ENCODE results near the gene KAZN.

Gene KAZN

GRCh38 chr1:14718476-14718875, 120.0 kb downstream of the KAZN start:
- DNase-seq: no peak

DNA sequence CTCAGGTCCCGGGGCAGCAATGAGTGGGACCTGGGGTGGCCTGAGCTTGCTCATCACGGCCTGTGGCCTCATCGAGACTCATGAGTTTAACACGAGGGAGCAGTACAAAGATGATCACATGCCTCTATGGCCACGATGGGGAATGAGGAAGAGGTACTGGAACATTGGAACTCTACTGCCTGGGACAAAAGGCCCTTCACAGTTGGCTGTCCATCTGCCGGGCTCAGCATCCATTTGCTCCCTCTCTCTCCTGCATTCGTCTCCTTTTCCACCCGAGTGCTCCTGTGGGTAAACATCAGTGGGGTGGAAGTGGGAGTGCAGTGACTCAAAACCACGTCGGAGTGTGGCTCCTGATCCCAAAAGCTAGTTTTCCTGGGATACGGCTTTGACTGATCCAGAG, 124.9 kb downstream of the KAZN start:
- no peak for DNase-seq

- DNase-seq: no peak
These were observed 125.8 kb downstream of the KAZN start for GRCh38 chr1:14724246-14724645.

GRCh38 chr1:14724678-14725077, 126.2 kb downstream of the KAZN start:
- no peak for DNase-seq

- DNase-seq: no peak
These were observed 126.8 kb downstream of the KAZN start for GRCh38 chr1:14725238-14725637.

DNA sequence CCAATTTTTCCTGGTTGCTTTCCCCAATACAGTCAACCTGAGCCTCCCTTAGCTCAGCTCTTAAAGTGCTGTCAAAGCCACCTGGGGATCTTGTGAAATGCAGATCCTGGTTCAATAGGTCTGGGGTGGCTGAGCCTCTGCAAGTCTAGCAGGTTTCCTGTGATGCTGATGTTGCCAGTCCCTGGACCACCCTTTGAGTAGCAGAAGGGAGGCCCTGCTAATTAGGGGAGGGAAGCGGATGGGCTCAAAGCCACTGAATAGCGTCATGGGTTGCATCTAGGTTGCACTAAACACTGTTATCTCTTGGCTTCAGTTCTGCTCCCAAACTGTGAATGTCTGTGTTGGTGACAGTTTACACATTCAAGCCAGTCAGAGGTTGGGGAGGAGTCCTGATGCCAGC, 127.2 kb downstream of the KAZN start:
- no peak for DNase-seq

DNA sequence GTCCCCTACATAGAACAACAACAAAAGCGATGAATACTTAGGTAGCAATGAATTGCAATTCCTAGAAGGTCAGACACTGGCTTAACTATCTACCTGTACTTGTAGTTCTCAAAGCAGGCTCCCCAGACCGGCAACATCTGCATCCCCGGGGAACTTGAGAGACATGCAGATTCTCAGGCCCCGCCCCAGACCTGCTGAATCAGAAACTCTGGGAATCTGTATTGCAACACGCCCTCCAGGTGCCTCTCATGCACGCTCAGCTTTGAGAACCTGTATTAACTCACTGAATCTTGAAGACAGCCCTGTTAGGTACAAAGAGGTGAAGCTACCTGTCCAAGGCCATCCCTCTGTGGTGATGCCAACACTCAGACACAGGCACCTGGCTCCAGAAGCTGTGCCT, 128.1 kb downstream of the KAZN start:
- DNase-seq: no peak

DNA sequence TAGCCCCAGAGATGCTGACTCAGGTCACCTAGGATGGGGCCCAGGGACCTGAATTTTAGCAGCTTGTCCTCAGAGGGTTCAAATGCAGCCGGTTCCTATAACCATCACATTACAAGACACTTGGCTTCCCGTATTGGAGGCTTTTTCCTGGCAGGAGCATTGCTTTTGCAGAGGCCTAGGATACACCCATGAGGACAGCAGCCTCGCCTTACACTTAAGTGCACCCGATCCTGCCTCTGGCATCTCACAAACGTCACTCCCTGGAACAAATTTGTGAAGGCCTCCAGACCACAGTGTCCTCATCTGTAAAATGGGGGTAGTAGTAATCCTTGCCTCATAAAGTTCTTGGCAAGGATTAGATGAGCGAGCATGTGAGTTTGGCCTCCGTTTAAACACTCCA, 130.0 kb downstream of the KAZN start:
- DNase-seq: no peak

DNA sequence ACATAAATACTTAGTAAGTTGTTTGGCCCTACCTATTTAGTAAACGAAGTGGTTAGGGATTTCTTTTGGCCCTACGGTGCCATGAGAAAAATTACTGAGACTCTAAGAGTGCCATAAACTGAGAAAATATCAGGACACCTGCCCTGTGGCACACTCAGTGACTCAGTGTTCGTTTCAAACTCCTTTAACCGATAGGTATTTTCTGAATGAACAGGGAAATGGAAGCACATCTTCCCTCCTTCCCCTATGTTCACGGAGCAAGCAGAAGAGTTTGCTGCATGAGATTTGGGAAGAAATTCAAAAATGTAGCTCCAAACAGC, 134.2 kb downstream of the KAZN start:
- no peak for DNase-seq

- DNase-seq: peak; percentile 23
These were observed 134.7 kb downstream of the KAZN start for GRCh38 chr1:14733048-14733778.

DNA sequence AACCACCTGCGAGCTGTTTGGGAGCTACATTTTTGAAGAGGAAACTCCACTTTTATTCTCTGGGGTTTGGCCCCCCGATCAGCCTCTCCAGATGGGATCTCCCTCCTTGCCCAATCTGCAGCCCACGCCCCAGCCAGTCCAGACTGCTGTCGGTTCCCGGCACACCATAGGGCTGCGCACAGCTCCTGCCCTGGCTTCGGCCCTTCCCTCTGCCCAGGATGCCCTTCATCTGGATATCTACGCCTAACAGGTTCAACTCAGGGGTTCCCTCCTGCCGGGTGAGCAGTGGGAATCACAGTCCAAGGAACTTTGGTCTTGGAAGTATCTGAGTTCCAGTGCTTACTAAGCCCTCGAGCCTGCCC, 135.3 kb downstream of the KAZN start:
- no peak for DNase-seq

DNA sequence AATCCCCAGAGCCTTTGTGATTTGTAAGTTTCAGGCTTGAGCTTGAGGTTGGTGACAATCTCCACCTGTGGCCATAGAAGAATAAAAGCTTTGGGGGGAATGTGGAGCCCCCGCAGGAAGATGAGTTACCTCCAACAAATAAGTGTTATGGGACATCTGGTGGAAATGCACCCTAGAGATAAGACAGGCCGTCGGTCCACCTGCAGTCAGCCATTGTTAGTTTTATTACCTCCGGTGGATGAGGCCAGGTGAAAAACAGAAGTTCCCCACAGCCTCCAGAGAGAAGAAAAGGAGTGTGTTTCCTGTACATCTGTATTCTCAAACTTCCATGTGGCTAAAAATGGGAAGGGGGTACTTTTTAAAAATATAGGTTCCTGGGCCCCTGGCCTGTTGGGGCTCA, 137.4 kb downstream of the KAZN start:
- no peak for DNase-seq

- DNase-seq: no peak
These were observed 139.1 kb downstream of the KAZN start for GRCh38 chr1:14737561-14738094.

DNA sequence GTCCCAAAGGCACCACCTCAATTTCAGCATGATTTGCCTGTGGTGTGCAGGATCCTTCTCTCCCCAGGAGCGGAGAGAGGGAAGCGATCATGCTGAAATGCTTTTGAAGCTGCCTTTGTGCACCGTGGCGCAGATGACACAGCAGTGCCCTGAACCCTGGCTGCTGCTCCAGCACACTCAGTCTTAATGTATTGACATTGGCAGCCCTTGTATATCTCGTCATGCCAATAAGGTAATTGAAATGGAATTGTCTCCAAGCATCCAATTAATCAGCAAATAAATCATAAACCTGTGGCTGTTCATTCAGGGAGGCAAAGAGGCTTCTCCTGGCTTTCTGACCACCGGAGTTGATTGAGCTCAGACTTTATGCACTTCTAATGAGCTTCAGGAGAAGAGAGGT, 139.8 kb downstream of the KAZN start:
- DNase-seq: no peak

DNA sequence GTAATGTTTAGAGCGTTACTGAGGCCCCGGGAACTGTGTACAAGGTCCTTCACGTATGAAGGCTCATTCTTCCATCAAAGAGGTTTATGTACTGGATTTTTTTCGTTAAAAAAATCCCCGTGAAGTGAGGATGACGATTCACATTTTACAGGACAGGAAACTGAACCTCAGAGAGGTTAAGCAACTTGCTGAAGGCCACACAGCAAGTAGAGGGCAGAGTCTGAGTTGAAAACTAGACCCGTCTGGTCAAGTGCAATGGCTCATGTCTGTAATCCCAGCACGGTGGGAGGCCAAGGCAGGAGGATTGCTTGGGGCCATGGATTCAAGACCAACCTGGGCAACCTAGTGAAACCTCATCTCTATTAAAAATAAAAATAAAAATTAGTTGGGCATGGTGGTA, 140.2 kb downstream of the KAZN start:
- DNase-seq: no peak

DNA sequence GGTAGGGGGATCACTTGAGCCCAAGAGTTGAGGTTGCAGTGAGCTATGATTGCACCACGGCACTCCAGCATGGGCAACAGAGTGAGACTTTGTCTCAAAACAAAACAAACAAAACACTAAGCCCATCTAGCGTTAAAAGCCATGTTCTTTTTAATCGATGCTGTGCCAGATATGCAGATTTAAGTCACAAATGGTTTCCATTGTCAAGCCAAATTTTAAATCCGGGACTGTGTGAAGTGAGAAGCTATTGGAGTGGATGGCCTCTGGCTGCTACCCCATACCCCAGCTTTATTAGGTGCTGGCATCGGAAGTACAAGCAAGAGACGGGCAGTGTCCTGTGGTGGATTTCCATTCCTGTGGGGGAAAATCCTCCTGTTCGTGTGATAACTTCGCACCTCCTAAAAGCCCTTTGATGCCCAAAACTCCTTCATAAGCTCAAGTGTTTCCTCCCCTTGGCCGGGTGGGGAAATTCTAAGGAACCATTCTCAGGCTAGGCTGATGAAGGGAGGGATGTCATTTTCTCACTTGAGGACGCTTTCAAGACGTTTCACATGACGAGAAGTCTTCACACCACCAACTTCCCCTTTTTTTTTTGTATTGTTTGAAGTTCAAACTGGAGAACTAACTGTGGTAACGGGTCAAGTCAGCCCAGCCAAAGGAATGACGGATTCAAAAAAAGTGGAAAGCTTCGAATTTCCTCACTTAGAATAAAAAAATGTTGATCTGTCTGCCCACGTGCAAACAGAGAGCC, 140.8 kb downstream of the KAZN start:
- DNase-seq: no peak

DNA sequence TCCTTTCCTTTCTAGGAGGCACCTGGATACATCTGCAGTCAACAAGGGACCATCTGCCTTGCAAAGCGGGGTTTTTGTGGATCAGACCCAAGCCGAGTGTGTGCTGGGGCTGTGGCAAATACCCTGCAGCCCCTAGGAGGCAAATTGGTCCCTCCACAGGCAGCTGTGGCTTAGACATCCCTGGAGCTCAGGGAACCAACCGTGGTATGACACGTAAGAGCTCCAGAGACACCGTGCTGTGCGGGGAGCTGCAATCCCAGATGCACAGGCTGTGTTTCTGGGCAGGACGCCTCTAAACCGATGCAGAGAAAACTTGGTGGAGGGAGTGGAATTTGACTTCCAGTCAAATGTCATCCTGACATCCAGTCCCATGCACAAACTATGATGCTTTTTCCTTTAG, 141.5 kb downstream of the KAZN start:
- no peak for DNase-seq

DNA sequence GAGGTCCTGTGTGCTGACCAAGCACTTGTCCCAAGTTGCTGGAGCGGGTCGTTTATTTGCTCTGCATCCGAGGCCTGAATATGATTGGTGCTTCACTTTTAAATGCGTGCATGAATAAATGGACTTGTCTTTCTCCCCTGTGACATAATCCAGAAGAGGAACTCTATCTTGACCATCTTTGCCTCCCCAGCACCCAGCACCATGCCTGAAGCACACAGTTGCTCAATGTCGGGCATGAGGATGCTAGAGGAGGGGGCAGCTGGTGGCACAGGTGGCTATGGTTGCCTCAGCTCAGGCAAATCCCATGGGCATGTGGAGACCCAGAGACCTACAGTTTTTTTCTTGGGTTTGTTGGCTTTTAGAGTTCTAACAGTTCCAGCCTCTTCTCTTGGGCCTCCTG, 142.6 kb downstream of the KAZN start:
- no peak for DNase-seq

GRCh38 chr1:14741532-14741931, 143.0 kb downstream of the KAZN start:
- no peak for DNase-seq

- DNase-seq: no peak
These were observed 143.9 kb downstream of the KAZN start for GRCh38 chr1:14742181-14742980.

DNA sequence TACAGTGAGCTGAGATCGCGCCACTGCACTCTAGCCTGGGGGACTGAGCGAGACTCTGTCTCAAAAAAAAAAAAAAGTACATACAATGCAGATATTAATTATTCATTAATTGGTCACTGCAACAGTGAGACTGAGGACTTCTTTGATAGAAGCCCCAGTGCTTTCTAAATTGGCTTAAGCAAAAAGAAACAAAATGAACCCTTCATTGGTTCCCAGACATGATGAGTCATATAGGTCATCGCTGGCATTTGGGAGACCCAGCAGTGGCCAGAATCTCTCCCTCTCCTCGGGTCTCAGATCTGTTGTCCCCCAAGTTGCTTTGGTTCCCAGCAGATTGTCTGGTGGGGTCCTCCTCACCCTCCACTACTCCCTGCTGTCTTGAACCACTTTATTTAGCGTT, 144.9 kb downstream of the KAZN start:
- DNase-seq: no peak

- no peak for DNase-seq
These were observed 146.7 kb downstream of the KAZN start for GRCh38 chr1:14745001-14745720.

- DNase-seq: no peak
These were observed 147.3 kb downstream of the KAZN start for GRCh38 chr1:14745789-14746188.

Measured in NCI-H526 treated with DMSO at 0.1 percent for 48 hours (cell line).